Activated CD4-positive, alpha-beta memory T cell treated with anti-CD3 and anti-CD28 coated beads for 36 hours (primary cell): ENCODE results near the gene DSEL. TPM values are rescaled to one million over a fixed set of nuclear protein-coding genes. Genes with fewer than 3 reads are reported as not detected.

Experiments
- CTCF ChIA-PET: fragments of 350-600 bp; sonication (Branson Sonifier 250); formaldehyde crosslinking; loops from one replicate; lab custom pipeline; 2021; ENCODE audit warnings: antibody characterized with exemption, inconsistent platforms; lab: Charles Lee
- POLR2A ChIA-PET: fragments of 350-600 bp; sonication (Branson Sonifier 250); formaldehyde crosslinking; loops from one replicate; lab custom pipeline; 2021; ENCODE audit warnings: antibody characterized with exemption; lab: Charles Lee
- DNase-seq: peaks from one replicate; pipeline ENCODE4 v3.0.0-alpha.2; 2020
- H3K27ac Mint-ChIP-seq: one replicate; pipeline ENCODE4 v1.8.0; 2021; ENCODE audit warnings: mixed read lengths
- H3K27me3 Mint-ChIP-seq: one replicate; pipeline ENCODE4 v1.8.0; 2021; ENCODE audit warnings: mixed read lengths
- H3K36me3 Mint-ChIP-seq: one replicate; pipeline ENCODE4 v1.8.0; 2021; ENCODE audit warnings: mixed read lengths
- H3K4me1 Mint-ChIP-seq: one replicate; pipeline ENCODE4 v1.8.0; 2021; ENCODE audit warnings: low read depth, mixed read lengths
- H3K4me3 Mint-ChIP-seq: one replicate; pipeline ENCODE4 v1.8.0; 2021; ENCODE audit warnings: mild to moderate bottlenecking, mixed read lengths
- H3K9me3 Mint-ChIP-seq: one replicate; pipeline ENCODE4 v1.8.0; 2021; ENCODE audit warnings: mixed read lengths
- intact Hi-C: fragments of 100-400 bp; cut with micrococcal nuclease; formaldehyde crosslinking; loops from one replicate; pipeline ENCODE4 v1.15.1; 2023
- total RNA-seq, 2 experiments: library from RNA; stranded (reverse); gene quantifications; one replicate each; pipeline ENCODE4 v1.2.3, GENCODE V29; 2021

The DSEL gene
- total RNA-seq, 2 experiments from 2014 or later: 0.12 to 0.14 TPM

GRCh38 chr18:67486534-67486933, 30.0 kb downstream of the DSEL start:
- no peak overlapping the region for H3K27ac Mint-ChIP-seq
- no peak overlapping the region for H3K4me3 Mint-ChIP-seq
- H3K4me1 Mint-ChIP-seq: no peaks in the 10 kb centered on the region
- intact Hi-C loops: no loop called here
- H3K36me3 Mint-ChIP-seq: no peaks in the 10 kb centered on the region
- CTCF ChIA-PET: no interaction called here
- POLR2A ChIA-PET: no interaction called here
- no peak for DNase-seq
- no peaks in the 10 kb centered on the region for H3K27me3 Mint-ChIP-seq
- no peaks in the 10 kb centered on the region for H3K9me3 Mint-ChIP-seq

GRCh38 chr18:67485655-67486054, 30.9 kb downstream of the DSEL start:
- intact Hi-C loops: no loop called here
- Mint-ChIP-seq H3K9me3 (no peaks in the 10 kb centered on the region), H3K4me1 (no peaks in the 10 kb centered on the region), H3K36me3 (no peaks in the 10 kb centered on the region), H3K27ac (no peak overlapping the region), H3K4me3 (no peak overlapping the region), H3K27me3 (no peaks in the 10 kb centered on the region)
- DNase-seq: no peak
- ChIA-PET POLR2A (no interaction called here), CTCF (no interaction called here)

- H3K27me3 Mint-ChIP-seq: no peaks in the 10 kb centered on the region
- no peaks in the 10 kb centered on the region for H3K9me3 Mint-ChIP-seq
- H3K27ac Mint-ChIP-seq: no peak overlapping the region
- intact Hi-C loops: no loop called here
- no peak overlapping the region for H3K4me3 Mint-ChIP-seq
- no peak for DNase-seq
- H3K4me1 Mint-ChIP-seq: no peaks in the 10 kb centered on the region
- POLR2A ChIA-PET: no interaction called here
- CTCF ChIA-PET: no interaction called here
- no peaks in the 10 kb centered on the region for H3K36me3 Mint-ChIP-seq
Observed at GRCh38 chr18:67484458-67484857, 32.1 kb downstream of the DSEL start.

GRCh38 chr18:67483952-67484351, 32.6 kb downstream of the DSEL start:
- H3K36me3 Mint-ChIP-seq: no peaks in the 10 kb centered on the region
- intact Hi-C loops: no loop called here
- no peaks in the 10 kb centered on the region for H3K27me3 Mint-ChIP-seq
- CTCF ChIA-PET: no interaction called here
- no peak overlapping the region for H3K27ac Mint-ChIP-seq
- H3K4me1 Mint-ChIP-seq: no peaks in the 10 kb centered on the region
- no peak overlapping the region for H3K4me3 Mint-ChIP-seq
- H3K9me3 Mint-ChIP-seq: no peaks in the 10 kb centered on the region
- DNase-seq: no peak
- POLR2A ChIA-PET: no interaction called here

GRCh38 chr18:67483237-67483636, 33.3 kb downstream of the DSEL start:
- Mint-ChIP-seq H3K9me3 (no peaks in the 10 kb centered on the region), H3K36me3 (no peaks in the 10 kb centered on the region), H3K4me3 (no peak overlapping the region), H3K27ac (no peak overlapping the region), H3K4me1 (no peaks in the 10 kb centered on the region), H3K27me3 (no peaks in the 10 kb centered on the region)
- ChIA-PET CTCF (no interaction called here), POLR2A (no interaction called here)
- intact Hi-C loops: no loop called here
- no peak for DNase-seq

- H3K36me3 Mint-ChIP-seq: no peaks in the 10 kb centered on the region
Observed at GRCh38 chr18:67478249-67478648, 38.3 kb downstream of the DSEL start.

GRCh38 chr18:67477522-67477921, 39.0 kb downstream of the DSEL start:
- H3K36me3 Mint-ChIP-seq: no peaks in the 10 kb centered on the region
- H3K27me3 Mint-ChIP-seq: no peaks in the 10 kb centered on the region
- H3K4me1 Mint-ChIP-seq: no peaks in the 10 kb centered on the region

More at GRCh38 chr18:67478249-67478648, 38.3 kb downstream of the DSEL start:
- intact Hi-C loops: no loop called here
- DNase-seq: no peak
- Mint-ChIP-seq H3K27ac (no peak overlapping the region), H3K4me1 (no peaks in the 10 kb centered on the region), H3K27me3 (no peaks in the 10 kb centered on the region), H3K9me3 (no peaks in the 10 kb centered on the region), H3K4me3 (no peak overlapping the region)
- CTCF ChIA-PET: no interaction called here
- POLR2A ChIA-PET: no interaction called here

GRCh38 chr18:67476585-67476984, 39.9 kb downstream of the DSEL start:
- no peaks in the 10 kb centered on the region for H3K9me3 Mint-ChIP-seq
- no peak overlapping the region for H3K27ac Mint-ChIP-seq
- H3K27me3 Mint-ChIP-seq: no peaks in the 10 kb centered on the region
- no peak for DNase-seq
- H3K4me1 Mint-ChIP-seq: no peaks in the 10 kb centered on the region
- H3K4me3 Mint-ChIP-seq: no peak overlapping the region
- ChIA-PET CTCF (no interaction called here), POLR2A (no interaction called here)
- H3K36me3 Mint-ChIP-seq: no peaks in the 10 kb centered on the region
- intact Hi-C loops: no loop called here

More at GRCh38 chr18:67477522-67477921, 39.0 kb downstream of the DSEL start:
- CTCF ChIA-PET: no interaction called here
- Mint-ChIP-seq H3K4me3 (no peak overlapping the region), H3K27ac (no peak overlapping the region), H3K9me3 (no peaks in the 10 kb centered on the region)
- POLR2A ChIA-PET: no interaction called here
- no peak for DNase-seq
- intact Hi-C loops: no loop called here

GRCh38 chr18:67475673-67476072, 40.8 kb downstream of the DSEL start:
- ChIA-PET CTCF (no interaction called here), POLR2A (no interaction called here)
- no peaks in the 10 kb centered on the region for H3K4me1 Mint-ChIP-seq
- no peaks in the 10 kb centered on the region for H3K9me3 Mint-ChIP-seq
- H3K27me3 Mint-ChIP-seq: no peaks in the 10 kb centered on the region
- intact Hi-C loops: no loop called here
- no peak overlapping the region for H3K27ac Mint-ChIP-seq
- H3K36me3 Mint-ChIP-seq: no peaks in the 10 kb centered on the region
- no peak overlapping the region for H3K4me3 Mint-ChIP-seq
- no peak for DNase-seq

- ChIA-PET CTCF (no interaction called here), POLR2A (no interaction called here)
- Mint-ChIP-seq H3K27ac (no peak overlapping the region), H3K4me3 (no peak overlapping the region), H3K4me1 (no peaks in the 10 kb centered on the region), H3K9me3 (peaks cover 3% of the 10 kb centered on the region), H3K27me3 (peaks cover 2% of the 10 kb centered on the region), H3K36me3 (peaks cover 2% of the 10 kb centered on the region)
- no peak for DNase-seq
- intact Hi-C loops: no loop called here
Observed at GRCh38 chr18:67468038-67468437, 48.5 kb downstream of the DSEL start.

GRCh38 chr18:67467188-67467587, 49.3 kb downstream of the DSEL start:
- intact Hi-C loops: no loop called here
- peaks cover 2% of the 10 kb centered on the region for H3K36me3 Mint-ChIP-seq
- no peak for DNase-seq
- H3K9me3 Mint-ChIP-seq: peaks cover 3% of the 10 kb centered on the region
- H3K27ac Mint-ChIP-seq: no peak overlapping the region
- CTCF ChIA-PET: no interaction called here
- H3K27me3 Mint-ChIP-seq: peaks cover 2% of the 10 kb centered on the region
- H3K4me3 Mint-ChIP-seq: no peak overlapping the region
- POLR2A ChIA-PET: no interaction called here
- no peaks in the 10 kb centered on the region for H3K4me1 Mint-ChIP-seq

- no peak overlapping the region for H3K4me3 Mint-ChIP-seq
- H3K9me3 Mint-ChIP-seq: peaks cover 3% of the 10 kb centered on the region
- DNase-seq: no peak
- H3K36me3 Mint-ChIP-seq: peaks cover 2% of the 10 kb centered on the region
- no peak overlapping the region for H3K27ac Mint-ChIP-seq
- no peaks in the 10 kb centered on the region for H3K4me1 Mint-ChIP-seq
- H3K27me3 Mint-ChIP-seq: peaks cover 4% of the 10 kb centered on the region
- POLR2A ChIA-PET: no interaction called here
- CTCF ChIA-PET: no interaction called here
- intact Hi-C loops: no loop called here
Observed at GRCh38 chr18:67464499-67464898, 52.0 kb downstream of the DSEL start.

GRCh38 chr18:67463829-67464228, 52.7 kb downstream of the DSEL start:
- Mint-ChIP-seq H3K4me3 (no peak overlapping the region), H3K27ac (no peak overlapping the region), H3K27me3 (peaks cover 3% of the 10 kb centered on the region), H3K36me3 (peaks cover 2% of the 10 kb centered on the region), H3K4me1 (no peaks in the 10 kb centered on the region), H3K9me3 (peaks cover 3% of the 10 kb centered on the region)
- no peak for DNase-seq
- ChIA-PET POLR2A (no interaction called here), CTCF (no interaction called here)
- intact Hi-C loops: no loop called here
